Large intestine (tissue), 3 donors: ENCODE data around the gene ACOT4. TPM values are rescaled to one million over a fixed set of nuclear protein-coding genes. Genes with fewer than 3 reads are reported as not detected.
A peak's percentile ranks its signal among the peaks of the same experiment; 100 is the strongest.
"Not testable (repeated sequence)": the region's sequence is repeated elsewhere in the genome, so short reads cannot be mapped to it uniquely, and the experiment has no call there.

Experiments used
- DNase-seq, 2 donors: peaks; one replicate each; pipeline versions ENCODE4 v3.0.0 to v3.0.0-alpha.2; 2013
- H3K27ac ChIP-seq: one replicate; pipeline ENCODE4 v1.5.1; 2013; ENCODE audit warnings: low read length
- H3K27me3 ChIP-seq: 2 replicates; pipeline ENCODE4 v1.6.1; 2013; ENCODE audit warnings: low read length; ENCODE audit not compliant: control insufficient read depth, insufficient read depth
- H3K36me3 ChIP-seq: 2 replicates; pipeline ENCODE4 v1.6.1; 2013; ENCODE audit warnings: low read length; ENCODE audit not compliant: control insufficient read depth, insufficient read depth
- H3K4me1 ChIP-seq: one replicate; pipeline ENCODE4 v1.6.1; 2013; ENCODE audit warnings: low read length; ENCODE audit not compliant: control insufficient read depth, insufficient read depth
- H3K4me3 ChIP-seq: one replicate; pipeline ENCODE4 v1.5.1; 2013; ENCODE audit warnings: low read length
- H3K9me3 ChIP-seq: one replicate; pipeline ENCODE4 v1.6.1; 2013; ENCODE audit warnings: mild to moderate bottlenecking, low read depth, low read length, moderate library complexity; ENCODE audit not compliant: control insufficient read depth
- WGBS: methylation state at CpG from one replicate; pipeline ENCODE4 v1.1.5; 2013; ENCODE audit warnings: low lambda C conversion rate; ENCODE audit not compliant: insufficient coverage; 5-methylcytosine and 5-hydroxymethylcytosine counted together
- polyA plus RNA-seq: library from polyadenylated mRNA; unstranded; fragments of 120-200 nt; gene quantifications from one replicate; pipeline ENCODE4 v1.2.1, GENCODE V29; 2013

The ACOT4 gene
- polyA plus RNA-seq, 1 donor: 2.4 TPM

GRCh38 chr14:73574251-73574650 lies 17.4 kb upstream of the ACOT4 start:
- no CpG with 5 or more reads among the region's 7 CpGs for WGBS
- peaks cover 22% of the 10 kb centered on the region for H3K36me3 ChIP-seq
- H3K4me1 ChIP-seq, H3K4me3 ChIP-seq, H3K27ac ChIP-seq, H3K27me3 ChIP-seq, H3K9me3 ChIP-seq, DNase-seq: not testable (repeated sequence)

DNA sequence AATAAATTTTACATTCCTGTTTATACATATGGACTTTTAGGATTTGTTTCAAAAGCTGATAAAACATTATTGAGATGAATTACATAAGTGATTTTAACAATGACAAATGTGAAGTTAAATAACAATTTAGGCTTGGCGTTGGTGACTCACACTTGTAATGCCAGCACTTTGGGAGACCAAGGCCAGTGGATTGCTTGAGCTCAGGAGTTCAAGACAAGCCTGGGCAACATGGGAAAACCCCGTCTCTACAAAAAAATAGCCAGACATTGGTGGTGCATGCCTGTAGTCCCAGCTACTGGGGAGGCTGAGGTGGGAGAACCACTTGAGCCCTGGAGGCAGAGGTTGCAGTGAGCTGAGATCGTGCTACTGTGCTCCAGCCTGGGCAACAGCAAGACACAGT lies 15.3 kb upstream of the ACOT4 start:
- no peaks in the 10 kb centered on the region for H3K9me3 ChIP-seq
- no peak for DNase-seq
- H3K27ac ChIP-seq: no peak overlapping the region
- no CpG with 5 or more reads among the region's 3 CpGs for WGBS
- H3K4me3 ChIP-seq: no peak overlapping the region
- H3K36me3 ChIP-seq: peaks cover 24% of the 10 kb centered on the region
- H3K27me3 ChIP-seq: no peaks in the 10 kb centered on the region
- no peaks in the 10 kb centered on the region for H3K4me1 ChIP-seq

- H3K27ac ChIP-seq, H3K9me3 ChIP-seq, H3K4me1 ChIP-seq, H3K4me3 ChIP-seq, DNase-seq, H3K27me3 ChIP-seq: not testable (repeated sequence)
- WGBS: no CpG with 5 or more reads among the region's 2 CpGs
- H3K36me3 ChIP-seq: peaks cover 24% of the 10 kb centered on the region
Observed at GRCh38 chr14:73577214-73577613, 14.5 kb upstream of the ACOT4 start.

- H3K4me1 ChIP-seq, H3K27ac ChIP-seq, H3K4me3 ChIP-seq, H3K9me3 ChIP-seq, H3K27me3 ChIP-seq, DNase-seq: not testable (repeated sequence)
- H3K36me3 ChIP-seq: peaks cover 11% of the 10 kb centered on the region
- 100% methylated on average over 2 of the region's 11 CpGs for WGBS
Observed at GRCh38 chr14:73582102-73582979, 9.3 kb upstream of the ACOT4 start.

GRCh38 chr14:73588695-73589094 lies 3.0 kb upstream of the ACOT4 start:
- H3K9me3 ChIP-seq: no peaks in the 10 kb centered on the region
- no peak overlapping the region for H3K27ac ChIP-seq
- H3K4me1 ChIP-seq: no peaks in the 10 kb centered on the region
- no peaks in the 10 kb centered on the region for H3K36me3 ChIP-seq
- no peaks in the 10 kb centered on the region for H3K27me3 ChIP-seq
- 64% methylated on average over 1 of the region's 1 CpG for WGBS
- no peak overlapping the region for H3K4me3 ChIP-seq
- DNase-seq: no peak

- no peaks in the 10 kb centered on the region for H3K36me3 ChIP-seq
- WGBS: 77% methylated on average over 3 of the region's 4 CpGs
- no peak overlapping the region for H3K27ac ChIP-seq
- H3K27me3 ChIP-seq: no peaks in the 10 kb centered on the region
- DNase-seq: no peak
- no peaks in the 10 kb centered on the region for H3K9me3 ChIP-seq
- H3K4me3 ChIP-seq: no peak overlapping the region
- no peaks in the 10 kb centered on the region for H3K4me1 ChIP-seq
Observed at GRCh38 chr14:73589116-73589515, 2.6 kb upstream of the ACOT4 start.

DNA sequence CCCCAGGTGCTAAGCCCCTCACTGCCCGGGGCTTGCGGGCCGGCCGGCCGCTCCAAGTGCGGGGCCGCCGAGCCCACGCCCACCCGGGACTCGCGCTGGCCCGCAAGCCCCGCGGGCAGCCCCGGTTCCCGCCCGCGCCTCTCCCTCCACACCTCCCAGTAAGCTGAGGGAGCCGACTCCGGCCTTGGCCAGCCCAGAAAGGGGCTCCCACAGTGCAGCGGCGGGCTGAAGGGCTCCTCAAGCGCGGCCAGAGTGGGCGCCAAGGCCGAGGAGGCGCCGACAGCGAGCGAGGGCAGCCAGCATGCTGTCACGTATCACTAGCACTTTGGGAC lies 1.0 kb upstream of the ACOT4 start:
- DNase-seq, H3K36me3 ChIP-seq, H3K4me3 ChIP-seq, H3K4me1 ChIP-seq, H3K9me3 ChIP-seq, H3K27me3 ChIP-seq, H3K27ac ChIP-seq: not testable (repeated sequence)
- whole genome bisulfite sequencing: no CpG with 5 or more reads among the region's 32 CpGs

- Histone ChIP-seq H3K27ac (no peak overlapping the region), H3K27me3 (no peaks in the 10 kb centered on the region), H3K4me3 (no peak overlapping the region), H3K9me3 (no peaks in the 10 kb centered on the region), H3K4me1 (peaks cover 7% of the 10 kb centered on the region), H3K36me3 (no peaks in the 10 kb centered on the region)
- no peak for DNase-seq
- WGBS: no CpG with 5 or more reads among the region's 9 CpGs
Observed at GRCh38 chr14:73594491-73594890, 2.8 kb downstream of the ACOT4 start.

- H3K4me3 ChIP-seq: no peak overlapping the region
- peaks cover 13% of the 10 kb centered on the region for H3K4me1 ChIP-seq
- no peaks in the 10 kb centered on the region for H3K27me3 ChIP-seq
- H3K27ac ChIP-seq: no peak overlapping the region
- no peaks in the 10 kb centered on the region for H3K36me3 ChIP-seq
- DNase-seq: peak; percentile 68 to 87
- no peaks in the 10 kb centered on the region for H3K9me3 ChIP-seq
Observed at GRCh38 chr14:73599499-73599898, 7.8 kb downstream of the ACOT4 start.

GRCh38 chr14:73602994-73603393 lies 11.3 kb downstream of the ACOT4 start:
- no peak for DNase-seq
- WGBS: 75% methylated on average over 2 of the region's 3 CpGs
- peaks cover 13% of the 10 kb centered on the region for H3K4me1 ChIP-seq
- H3K4me3 ChIP-seq: no peak overlapping the region
- no peaks in the 10 kb centered on the region for H3K36me3 ChIP-seq
- no peaks in the 10 kb centered on the region for H3K27me3 ChIP-seq
- no peaks in the 10 kb centered on the region for H3K9me3 ChIP-seq
- H3K27ac ChIP-seq: no peak overlapping the region

DNA sequence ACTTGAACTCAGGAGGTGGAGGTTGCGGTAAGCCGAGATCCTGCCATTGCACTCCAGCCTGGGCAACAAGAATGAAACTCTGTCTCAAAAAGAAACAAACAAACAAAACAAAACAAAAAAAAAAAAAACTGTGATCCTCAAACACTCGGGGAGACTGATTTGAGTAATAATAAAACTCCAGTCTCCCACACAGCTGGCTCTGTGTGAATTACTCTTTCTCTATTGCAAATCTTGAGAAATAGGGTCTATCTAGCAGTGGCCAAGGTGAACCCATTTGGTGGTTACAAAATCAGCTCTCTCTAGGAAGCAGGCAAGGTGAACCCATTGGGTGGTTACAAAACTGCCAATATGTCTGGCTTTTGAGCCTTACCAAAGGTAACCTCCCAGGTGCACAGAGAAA lies 14.6 kb downstream of the ACOT4 start:
- DNase-seq: no peak
- Histone ChIP-seq H3K36me3 (no peaks in the 10 kb centered on the region), H3K4me1 (no peaks in the 10 kb centered on the region), H3K27me3 (no peaks in the 10 kb centered on the region), H3K9me3 (no peaks in the 10 kb centered on the region), H3K4me3 (no peak overlapping the region), H3K27ac (no peak overlapping the region)
- WGBS: no CpG with 5 or more reads among the region's 3 CpGs
